H9 (cell line): ENCODE measurements around the gene SIGLEC12. TPM values are rescaled to one million over a fixed set of nuclear protein-coding genes. Genes with fewer than 3 reads are reported as not detected.

Experiments
- DNase-seq: peaks from one replicate; pipeline ENCODE4 v3.0.0-alpha.2; 2017
- H2AFZ ChIP-seq: one replicate; pipeline ENCODE4 v1.6.1; 2013; ENCODE audit warnings: mild to moderate bottlenecking, low read length, control low read depth, moderate library complexity
- H2AK5ac ChIP-seq: 2 replicates; pipeline ENCODE4 v1.6.1; 2013; ENCODE audit warnings: low read length, control low read depth, mixed read lengths; ENCODE audit not compliant: insufficient read length
- H2BK120ac ChIP-seq: one replicate; pipeline ENCODE4 v1.6.1; 2013; ENCODE audit warnings: low read depth, mild to moderate bottlenecking, low read length, control low read depth, inconsistent platforms; ENCODE audit not compliant: poor library complexity, severe bottlenecking
- H2BK12ac ChIP-seq: 2 replicates; pipeline ENCODE4 v1.6.1; 2013; ENCODE audit warnings: low read length, control low read depth, mixed read lengths, low read depth; ENCODE audit not compliant: insufficient read length
- H2BK15ac ChIP-seq: 2 replicates; pipeline ENCODE4 v1.6.1; 2013; ENCODE audit warnings: low read depth, low read length, control low read depth
- H2BK20ac ChIP-seq: one replicate; pipeline ENCODE4 v1.6.1; 2013; ENCODE audit warnings: low read depth, mild to moderate bottlenecking, low read length, control low read depth, inconsistent platforms; ENCODE audit not compliant: poor library complexity, severe bottlenecking
- H2BK5ac ChIP-seq: 2 replicates; pipeline ENCODE4 v1.6.1; 2013; ENCODE audit warnings: low read length, control low read depth, mixed read lengths; ENCODE audit not compliant: insufficient read length
- H3K14ac ChIP-seq: 2 replicates; pipeline ENCODE4 v1.6.1; 2013; ENCODE audit warnings: low read length, control low read depth; ENCODE audit not compliant: insufficient read depth
- H3K18ac ChIP-seq: 2 replicates; pipeline ENCODE4 v1.6.1; 2013; ENCODE audit warnings: low read depth, mild to moderate bottlenecking, mixed read lengths, low read length, control low read depth; ENCODE audit not compliant: insufficient read length
- H3K23ac ChIP-seq: 2 replicates; pipeline ENCODE4 v1.6.1; 2013; ENCODE audit warnings: low read length, control low read depth, mixed read lengths, low read depth; ENCODE audit not compliant: insufficient read length
- H3K23me2 ChIP-seq: 2 replicates; pipeline ENCODE4 v1.6.1; 2013; ENCODE audit warnings: low read depth, mild to moderate bottlenecking, mixed read lengths, low read length, control low read depth; ENCODE audit not compliant: insufficient read length, poor library complexity, severe bottlenecking
- H3K27ac ChIP-seq: 2 replicates; pipeline ENCODE4 v1.5.1; 2013; ENCODE audit warnings: low read length, control low read depth, mixed read lengths, low read depth; ENCODE audit not compliant: insufficient read length
- H3K27me3 ChIP-seq: 2 replicates; pipeline ENCODE4 v1.6.1; 2013; ENCODE audit warnings: low read length, control low read depth, inconsistent platforms; ENCODE audit not compliant: insufficient read depth
- H3K4ac ChIP-seq: 2 replicates; pipeline ENCODE4 v1.6.1; 2013; ENCODE audit warnings: low read depth, mild to moderate bottlenecking, control low read depth, inconsistent platforms, low read length, moderate library complexity
- H3K4me1 ChIP-seq: 2 replicates; pipeline ENCODE4 v1.6.1; 2013; ENCODE audit warnings: low read length, control low read depth, inconsistent platforms; ENCODE audit not compliant: insufficient read depth
- H3K4me2 ChIP-seq: 2 replicates; pipeline ENCODE4 v1.6.1; 2013; ENCODE audit warnings: low read length, control low read depth, mixed read lengths; ENCODE audit not compliant: insufficient read length, insufficient read depth
- H3K56ac ChIP-seq: 2 replicates; pipeline ENCODE4 v1.6.1; 2013; ENCODE audit warnings: low read depth, mild to moderate bottlenecking, mixed read lengths, low read length, control low read depth; ENCODE audit not compliant: insufficient read length
- H3K79me1 ChIP-seq: 2 replicates; pipeline ENCODE4 v1.6.1; 2013; ENCODE audit warnings: low read depth, mild to moderate bottlenecking, moderate library complexity, low read length, control low read depth, inconsistent platforms; ENCODE audit not compliant: insufficient read depth, poor library complexity, severe bottlenecking
- H3K79me2 ChIP-seq: 2 replicates; pipeline ENCODE4 v1.6.1; 2013; ENCODE audit warnings: low read length, control low read depth, inconsistent platforms; ENCODE audit not compliant: insufficient read depth
- H3K9ac ChIP-seq: 2 replicates; pipeline ENCODE4 v1.6.1; 2013; ENCODE audit warnings: low read length, control low read depth, mixed read lengths; ENCODE audit not compliant: insufficient read length; ENCODE audit errors: extremely low read depth
- H3K9me3 ChIP-seq: one replicate; pipeline ENCODE4 v1.6.1; 2013; ENCODE audit warnings: low read depth, low read length, inconsistent platforms; ENCODE audit not compliant: control insufficient read depth
- H3T11ph ChIP-seq: one replicate; pipeline ENCODE4 v1.6.1; 2013; ENCODE audit warnings: mild to moderate bottlenecking, low read length, control low read depth, inconsistent platforms
- H4K20me1 ChIP-seq: one replicate; pipeline ENCODE4 v1.6.1; 2013; ENCODE audit not compliant: control insufficient read depth, insufficient read length, insufficient read depth
- H4K5ac ChIP-seq: 2 replicates; pipeline ENCODE4 v1.6.1; 2013; ENCODE audit warnings: low read depth, mild to moderate bottlenecking, mixed read lengths, low read length, control low read depth; ENCODE audit not compliant: insufficient read length
- H4K8ac ChIP-seq: replicated peaks from 2 replicates; pipeline ENCODE4 v1.6.1; 2013; ENCODE audit warnings: low read length, control low read depth, mixed read lengths, low read depth; ENCODE audit not compliant: insufficient read length
- H4K91ac ChIP-seq: 2 replicates; pipeline ENCODE4 v1.6.1; 2013; ENCODE audit warnings: low read depth, mild to moderate bottlenecking, moderate library complexity, mixed read lengths, low read length, control low read depth; ENCODE audit not compliant: insufficient read length
- H3K27ac Mint-ChIP-seq, 3 experiments: 2 replicates in 2 of 3; 3 replicates in 1 of 3; pipeline ENCODE4 v1.8.0; 2020 to 2021; ENCODE audit warnings: mixed read lengths in 3 of 3, mild to moderate bottlenecking in 1 of 3, moderate library complexity in 1 of 3
- H3K27me3 Mint-ChIP-seq: 2 replicates; pipeline ENCODE4 v1.8.0; 2021; ENCODE audit warnings: low read depth, mild to moderate bottlenecking, moderate library complexity, mixed read lengths
- H3K36me3 Mint-ChIP-seq, 3 experiments: 2 replicates in 2 of 3; 3 replicates in 1 of 3; pipeline ENCODE4 v1.8.0; 2020 to 2021; ENCODE audit warnings: low read depth in 3 of 3, mixed read lengths in 3 of 3; ENCODE audit not compliant: insufficient read depth in 1 of 3
- H3K4me1 Mint-ChIP-seq, 2 experiments: 2 replicates each; pipeline ENCODE4 v1.8.0; 2020; ENCODE audit warnings: mixed read lengths in 2 of 2
- H3K4me3 Mint-ChIP-seq, 2 experiments: 2 replicates in 1 of 2; 3 replicates in 1 of 2; pipeline ENCODE4 v1.8.0; 2020 to 2021; ENCODE audit warnings: mild to moderate bottlenecking in 2 of 2, mixed read lengths in 2 of 2, moderate library complexity in 1 of 2
- H3K9me3 Mint-ChIP-seq, 2 experiments: 2 replicates in 1 of 2; 3 replicates in 1 of 2; pipeline ENCODE4 v1.8.0; 2020; ENCODE audit warnings: mild to moderate bottlenecking in 2 of 2, mixed read lengths in 2 of 2, moderate library complexity in 1 of 2
- CTCF ChIP-seq: fragments of 200-600 bp; sonication (generic); conservative IDR thresholded peaks from 3 replicates; pipeline ENCODE4 v1.8.0; 2021; ENCODE audit warnings: antibody characterized with exemption, mild to moderate bottlenecking
- WGBS: extraction: QIAGEN DNeasy Blood & Tissue Kit; methylation state at CpG from one replicate; pipeline ENCODE4 v1.1.7; 2013; ENCODE audit warnings: missing lambda C conversion rate, low lambda C conversion rate, mixed read lengths; ENCODE audit not compliant: insufficient read length; ENCODE audit errors: extremely low coverage; 5-methylcytosine and 5-hydroxymethylcytosine counted together
- total RNA-seq: library from RNA; stranded (reverse); gene quantifications from 2 replicates; pipeline ENCODE4 v1.2.1, GENCODE V29; 2021

Gene SIGLEC12
- total RNA-seq, 1 experiment from 2014 or later, result not detected

DNA sequence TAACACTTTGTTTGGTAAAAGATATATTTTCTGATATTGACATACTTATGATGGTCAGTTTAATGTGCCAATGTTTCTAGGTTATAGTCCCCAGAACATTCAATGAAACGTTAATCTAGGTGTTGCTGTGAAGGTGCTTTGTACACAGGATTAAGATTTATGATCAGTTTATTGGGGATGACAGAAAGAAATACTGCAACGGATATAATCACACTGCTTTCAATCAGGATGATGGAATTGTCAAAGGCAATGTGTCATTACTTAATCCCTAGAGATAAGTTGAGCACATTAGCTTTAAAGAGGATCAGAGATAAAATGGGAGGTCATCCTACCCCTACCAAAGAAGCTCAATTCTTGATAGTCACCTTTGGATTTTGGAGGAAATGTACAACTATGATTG, 12.4 kb upstream of the SIGLEC12 start:
- Mint-ChIP-seq H3K4me1 (no peaks in the 10 kb centered on the region), H3K9me3 (peaks cover 26 to 89% of the 10 kb centered on the region in 2 experiments), H3K27me3 (peaks cover 22% of the 10 kb centered on the region), H3K4me3 (no peak overlapping the region), H3K36me3 (peaks cover 0 to 4% (median 2%) of the 10 kb centered on the region in 3 experiments; a peak in 1 of 7 replicates), H3K27ac (no peak overlapping the region)
- no peak overlapping the region for H3K27ac ChIP-seq
- no peak overlapping the region for H3T11ph ChIP-seq
- H4K91ac ChIP-seq, result no peak overlapping the region
- no peak for TF ChIP-seq CTCF
- H3K9ac ChIP-seq, result no peak overlapping the region
- no peak overlapping the region for H2BK15ac ChIP-seq
- H3K79me2 ChIP-seq, result no peaks in the 10 kb centered on the region
- no CpG with 5 or more reads among the region's 2 CpGs for WGBS
- H2BK12ac ChIP-seq, result no peak overlapping the region
- no peak for DNase-seq
- no peak overlapping the region for H2BK20ac ChIP-seq
- H3K4ac ChIP-seq, result no peak overlapping the region
- no peaks in the 10 kb centered on the region for H4K20me1 ChIP-seq
- H2BK5ac ChIP-seq, result no peak overlapping the region
- no peak overlapping the region for H2AFZ ChIP-seq
- no peak overlapping the region for H4K8ac ChIP-seq
- H2AK5ac ChIP-seq, result no peak overlapping the region
- no peak overlapping the region for H4K5ac ChIP-seq
- H3K4me2 ChIP-seq, result no peak overlapping the region
- H3K4me1 ChIP-seq, result no peaks in the 10 kb centered on the region
- H3K18ac ChIP-seq, result no peak overlapping the region
- no peaks in the 10 kb centered on the region for H3K9me3 ChIP-seq
- H3K23ac ChIP-seq, result no peak overlapping the region
- H2BK120ac ChIP-seq, result no peak overlapping the region
- H3K14ac ChIP-seq, result no peak overlapping the region
- no peaks in the 10 kb centered on the region for H3K23me2 ChIP-seq
- H3K79me1 ChIP-seq, result no peaks in the 10 kb centered on the region
- no peak overlapping the region for H3K56ac ChIP-seq
- H3K27me3 ChIP-seq, result no peaks in the 10 kb centered on the region
